ENCODE measurements around the gene GZF1.

The GZF1 gene

DNA sequence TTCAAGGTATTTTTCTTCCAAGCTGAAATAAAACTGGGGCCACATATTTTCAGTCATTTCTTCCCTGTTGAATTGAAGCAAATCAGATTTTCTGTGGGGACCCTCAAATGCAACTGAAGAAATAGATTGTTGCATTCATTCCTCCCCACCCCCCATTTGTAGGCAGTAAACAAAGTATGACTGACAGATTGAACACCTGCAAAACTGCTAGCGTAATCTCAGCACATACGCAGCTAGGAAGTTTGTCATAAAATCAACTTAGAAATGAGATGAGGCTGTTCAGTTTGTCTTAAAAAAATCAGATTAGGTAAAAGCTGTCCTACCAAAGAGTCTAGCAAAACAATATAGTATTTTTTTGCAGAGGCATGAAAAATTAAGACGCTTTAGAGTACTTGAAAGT, 8.9 kb downstream of the GZF1 start:
- DNase-seq: no peak

DNA sequence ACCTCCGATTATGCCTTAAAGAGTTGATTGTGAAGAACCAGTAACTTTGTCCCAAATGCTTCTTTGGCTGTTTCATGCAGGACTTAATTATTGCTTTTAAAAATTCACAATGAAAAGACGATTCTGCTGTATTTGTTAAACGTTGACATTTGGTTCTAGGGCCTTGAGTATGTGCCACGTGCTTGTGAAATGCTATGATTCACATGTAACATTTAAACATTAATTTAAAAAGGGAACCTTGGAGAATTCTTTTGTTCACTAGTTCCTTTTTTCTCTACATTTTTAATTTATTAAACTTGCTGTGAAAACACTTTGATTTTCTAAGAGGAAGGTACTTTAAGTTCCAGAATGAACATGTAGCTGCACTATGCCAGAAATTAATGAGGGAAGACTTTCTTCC, 9.5 kb downstream of the GZF1 start:
- DNase-seq: no peak

DNA sequence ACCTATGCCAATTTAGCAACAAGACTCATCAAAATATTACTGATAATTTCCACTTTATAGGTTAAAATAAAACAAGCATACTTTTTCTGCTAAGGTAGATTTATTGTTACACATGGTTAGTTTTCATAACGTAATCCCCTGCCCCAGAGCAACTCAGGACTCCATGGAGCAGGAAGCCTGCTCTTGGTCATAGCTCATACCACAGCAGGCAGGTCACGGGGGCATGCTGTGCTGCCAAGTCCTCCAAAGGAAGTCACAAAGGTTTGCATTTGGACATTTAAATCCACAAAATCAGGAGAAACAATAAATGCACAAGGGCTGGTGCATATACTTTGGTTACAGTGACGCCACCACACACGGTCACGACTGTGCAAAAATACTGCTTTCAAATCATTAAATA, 12.5 kb downstream of the GZF1 start:
- no peak for DNase-seq

DNA sequence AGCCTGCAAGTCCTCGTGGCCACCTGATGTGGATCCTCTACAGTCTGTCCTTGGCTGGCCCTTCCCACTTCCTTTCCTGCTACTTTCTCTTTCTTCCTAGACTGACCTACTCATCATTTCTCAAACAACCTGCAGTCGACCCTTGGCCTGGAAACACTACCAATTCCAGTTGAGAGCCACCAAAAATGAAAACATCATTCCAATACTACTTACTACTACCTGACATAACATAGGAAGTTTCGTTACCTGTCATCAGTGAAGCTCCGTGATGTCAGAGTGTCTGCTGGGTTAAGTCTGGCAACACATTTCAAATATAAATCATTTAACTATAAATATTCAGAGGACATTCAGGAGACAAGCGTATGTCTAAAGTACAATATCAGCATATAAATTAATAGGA, 13.8 kb downstream of the GZF1 start:
- DNase-seq: no peak

DNA sequence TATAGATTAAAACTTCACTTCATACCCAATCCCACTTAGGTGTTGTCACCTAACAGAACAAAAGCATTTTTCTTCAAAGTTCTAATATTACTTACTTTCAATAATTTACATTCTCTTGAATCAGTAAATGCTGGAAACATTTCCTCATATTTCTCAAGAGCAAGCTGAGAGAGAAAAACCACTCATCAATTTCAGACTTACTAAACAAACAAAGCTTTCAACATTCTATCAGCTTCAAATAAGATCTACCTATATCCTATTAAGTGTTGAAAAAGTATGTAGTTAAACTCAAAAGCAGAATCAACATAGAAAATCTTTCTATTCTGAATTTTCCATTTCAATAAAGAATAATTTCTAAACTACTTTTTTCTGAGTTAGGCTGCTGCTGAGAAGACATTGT, 17.8 kb downstream of the GZF1 start:
- no peak for DNase-seq

DNA sequence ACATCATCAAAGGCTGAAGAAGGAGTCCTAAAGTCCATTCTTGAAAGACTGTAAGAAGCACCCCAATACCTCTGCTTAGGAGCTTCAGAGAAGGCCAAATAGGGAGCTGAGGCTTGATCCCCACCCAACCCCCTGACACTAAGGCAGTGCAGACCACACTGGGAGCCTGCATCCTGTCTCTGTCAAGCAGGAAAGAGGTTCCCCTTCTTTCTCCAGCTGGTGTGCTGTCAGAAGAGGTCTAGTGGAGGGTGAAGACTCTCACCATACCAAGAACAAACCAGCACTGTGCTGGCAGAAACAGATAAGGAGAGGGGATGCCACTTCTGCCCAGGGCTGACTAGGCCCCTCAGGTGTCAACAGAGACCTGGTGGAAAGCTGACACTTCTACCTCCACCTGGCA, 19.9 kb downstream of the GZF1 start:
- DNase-seq: no peak

DNA sequence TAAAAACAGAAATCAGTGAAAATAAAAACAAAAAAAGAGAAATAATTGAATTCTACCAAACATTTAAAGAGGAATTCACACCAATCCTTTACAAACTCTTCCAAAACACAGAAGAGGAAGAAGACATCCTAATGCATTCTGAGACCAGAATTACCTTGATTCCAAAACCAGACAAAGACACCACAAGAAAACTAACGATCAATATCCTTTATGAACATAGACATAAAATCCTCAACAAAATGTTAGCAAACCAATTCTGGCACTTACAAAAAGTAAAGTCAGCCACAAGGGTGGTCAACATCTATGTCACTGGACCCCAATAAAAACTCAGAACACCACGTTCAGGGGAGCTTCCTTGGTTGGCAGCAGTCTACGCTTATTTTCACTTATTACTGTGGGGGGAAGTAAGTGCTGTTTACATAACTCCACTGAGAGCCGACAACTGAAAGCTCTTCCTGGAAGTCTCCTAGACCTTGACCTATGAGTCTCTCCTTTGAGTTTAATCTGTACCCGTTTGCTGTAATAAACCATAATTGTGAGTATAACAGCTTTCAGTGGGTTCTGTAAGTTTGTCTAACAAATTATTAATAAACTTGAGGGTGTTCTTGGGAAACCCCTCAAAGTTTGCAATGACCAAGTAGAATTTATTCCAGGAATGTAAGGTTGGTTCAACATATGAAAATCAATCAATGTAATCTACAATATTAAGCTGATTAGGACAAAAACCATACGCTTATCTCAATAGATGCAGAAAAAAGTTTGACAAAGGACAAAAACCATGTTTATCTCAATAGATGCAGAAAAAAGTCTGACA, 24.5 kb downstream of the GZF1 start:
- no peak for DNase-seq

DNA sequence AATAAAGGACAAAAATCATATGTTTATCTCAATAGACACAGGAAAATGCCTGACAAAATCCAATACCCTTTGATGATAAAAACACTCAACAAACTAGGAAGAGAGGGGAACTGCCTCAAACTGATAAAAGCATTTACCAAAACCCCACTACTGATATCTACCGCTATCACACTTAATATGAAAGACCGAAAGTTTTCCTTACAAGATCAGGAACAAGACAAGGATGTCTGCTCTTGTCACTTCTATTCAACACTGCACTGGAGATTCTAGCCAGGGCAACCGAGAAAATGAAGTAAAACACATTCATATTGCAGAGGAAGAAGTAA, 25.1 kb downstream of the GZF1 start:
- DNase-seq: no peak

DNA sequence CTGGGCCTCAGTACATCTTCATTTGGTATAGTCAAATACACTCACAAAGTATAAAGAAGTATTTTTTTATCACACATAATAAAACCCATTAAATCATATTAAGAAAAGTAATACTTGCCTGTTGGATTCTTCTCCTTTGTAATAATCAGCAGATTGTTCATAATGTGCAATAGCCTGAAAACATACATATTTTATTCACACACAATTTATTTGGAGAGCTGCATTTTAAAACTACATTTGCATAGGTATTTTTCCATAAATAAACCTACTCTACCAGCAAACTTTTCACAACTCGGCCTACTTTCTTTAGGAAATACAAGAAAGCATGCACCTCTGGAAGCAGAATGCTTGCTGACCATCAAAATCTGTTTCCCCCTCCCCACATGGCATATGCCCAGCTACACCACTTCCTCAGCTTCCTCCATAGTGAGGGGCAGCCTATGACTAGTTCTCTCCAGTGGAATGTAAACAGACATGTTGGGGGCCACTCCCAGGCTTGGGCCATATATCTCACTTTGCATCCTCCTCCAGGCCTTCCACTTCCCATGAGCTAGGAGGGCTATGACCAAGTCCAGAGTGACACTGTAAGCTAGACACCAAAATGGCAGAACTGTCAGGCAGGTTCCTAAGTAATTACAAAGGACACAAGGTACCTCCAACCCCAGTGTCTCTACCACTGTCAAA, 28.3 kb downstream of the GZF1 start:
- no peak for DNase-seq

DNA sequence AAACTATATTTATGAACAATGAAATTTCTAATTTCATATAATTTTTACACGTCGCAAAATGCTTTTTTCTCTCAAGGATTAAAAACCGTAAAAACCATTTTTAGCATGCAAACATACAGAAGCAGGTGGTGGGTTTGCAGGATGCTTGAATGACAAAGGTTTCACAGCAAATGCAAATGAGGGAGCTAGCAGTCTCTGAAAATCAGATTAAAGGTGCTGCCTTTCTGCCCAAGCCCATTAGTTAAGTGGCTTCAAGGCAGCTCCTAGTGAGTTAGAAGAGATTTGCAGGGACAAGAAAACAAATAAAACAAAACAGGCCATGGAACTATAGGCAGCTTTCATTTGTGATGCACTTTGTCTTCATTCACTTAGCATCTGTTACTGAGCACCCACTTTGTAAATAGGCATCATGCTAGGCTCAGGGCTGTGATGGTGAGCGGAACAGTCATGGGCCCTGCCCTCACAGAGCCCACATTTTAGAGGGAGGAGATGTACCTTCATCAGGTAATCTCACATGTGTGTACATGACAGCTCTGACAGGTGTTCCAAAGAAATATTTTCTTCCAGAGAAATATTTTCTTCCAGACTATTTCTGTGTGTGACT, 29.8 kb downstream of the GZF1 start:
- no peak for DNase-seq

DNA sequence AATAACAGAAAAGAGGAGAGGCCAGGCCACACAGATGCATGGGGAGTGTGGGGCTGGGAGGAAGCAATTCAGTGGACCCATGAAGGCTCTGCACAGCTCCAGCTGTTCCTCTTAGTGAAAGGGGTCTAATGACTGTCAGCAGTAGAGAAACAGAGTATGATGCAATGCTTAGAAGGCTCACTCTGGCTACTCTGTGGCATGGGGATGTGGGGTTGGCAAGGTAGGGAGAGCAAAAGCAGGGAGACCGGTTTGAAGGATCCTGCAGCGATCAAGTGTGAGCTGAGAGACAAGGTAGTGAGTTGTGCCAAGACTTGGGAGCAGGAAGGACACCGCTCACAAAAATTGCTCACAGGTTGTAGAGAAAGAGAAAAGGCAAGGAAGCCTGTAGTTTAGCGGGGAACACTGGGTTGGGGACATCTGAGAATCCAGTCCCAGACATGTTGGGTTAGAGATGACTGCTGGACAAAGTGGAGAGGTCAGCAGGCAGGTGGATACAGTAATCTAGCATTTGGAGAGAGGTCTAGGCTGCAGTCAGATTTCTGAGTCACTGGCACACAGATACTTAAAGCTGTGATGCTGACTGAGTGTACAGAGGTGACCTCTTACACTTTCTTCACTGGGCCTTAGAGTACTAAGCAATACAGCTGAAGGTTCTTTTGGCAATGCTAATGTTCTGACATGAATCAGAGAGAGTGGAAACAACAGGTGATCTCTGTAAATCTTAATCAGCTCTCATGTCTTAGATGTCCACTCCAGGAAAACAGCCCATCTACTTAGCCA, 32.2 kb downstream of the GZF1 start:
- no peak for DNase-seq

DNA sequence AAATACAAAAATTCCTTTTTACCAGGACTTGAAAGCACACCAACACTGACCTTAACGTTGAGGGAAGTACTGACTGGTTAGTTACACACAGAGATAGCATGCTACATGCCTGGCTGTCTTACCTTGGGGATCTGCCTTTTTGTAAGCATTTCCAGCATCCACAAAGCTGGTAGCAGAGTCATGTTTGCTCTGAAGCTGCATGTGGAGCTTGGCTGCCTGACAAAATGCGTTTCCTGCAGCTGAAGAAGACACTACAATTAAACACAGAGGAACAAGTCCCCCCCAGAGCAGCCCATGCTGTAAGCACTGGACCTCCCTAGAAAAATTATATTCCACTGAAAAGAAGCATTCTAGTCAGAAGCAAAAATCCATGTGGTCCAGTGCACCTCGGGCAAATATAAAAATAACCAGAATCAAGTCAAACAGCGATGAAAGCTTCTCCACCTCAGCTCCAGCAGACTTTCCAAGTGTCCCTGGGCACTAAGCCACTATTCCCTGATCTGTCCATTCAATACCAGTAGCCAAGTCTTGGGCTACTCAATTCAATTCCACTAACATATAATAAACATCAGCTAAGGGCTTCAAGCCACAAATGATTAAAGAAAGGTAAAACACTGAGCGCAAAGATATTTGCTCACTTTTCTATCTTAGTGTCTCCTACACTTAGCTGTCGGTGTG, 35.1 kb downstream of the GZF1 start:
- no peak for DNase-seq

DNA sequence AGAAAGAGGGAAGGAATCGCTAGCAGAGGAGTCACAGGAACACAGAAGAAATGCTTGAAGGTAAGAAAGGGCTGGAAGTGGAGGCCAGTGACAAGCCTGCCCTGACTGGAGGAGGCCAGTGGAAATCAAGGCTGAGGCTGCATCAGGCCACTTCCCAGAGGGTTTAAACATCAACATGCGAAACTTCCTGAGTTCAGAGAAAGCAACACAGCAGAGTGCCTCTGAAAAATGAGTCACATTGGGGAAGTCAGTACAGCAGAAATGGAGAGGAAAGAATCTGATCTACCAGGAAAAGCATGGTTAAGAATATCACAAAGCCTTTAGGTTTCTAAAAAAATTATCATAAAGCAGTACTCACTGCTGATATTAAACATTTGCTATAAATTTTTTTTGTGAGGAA, 36.0 kb downstream of the GZF1 start:
- no peak for DNase-seq

DNA sequence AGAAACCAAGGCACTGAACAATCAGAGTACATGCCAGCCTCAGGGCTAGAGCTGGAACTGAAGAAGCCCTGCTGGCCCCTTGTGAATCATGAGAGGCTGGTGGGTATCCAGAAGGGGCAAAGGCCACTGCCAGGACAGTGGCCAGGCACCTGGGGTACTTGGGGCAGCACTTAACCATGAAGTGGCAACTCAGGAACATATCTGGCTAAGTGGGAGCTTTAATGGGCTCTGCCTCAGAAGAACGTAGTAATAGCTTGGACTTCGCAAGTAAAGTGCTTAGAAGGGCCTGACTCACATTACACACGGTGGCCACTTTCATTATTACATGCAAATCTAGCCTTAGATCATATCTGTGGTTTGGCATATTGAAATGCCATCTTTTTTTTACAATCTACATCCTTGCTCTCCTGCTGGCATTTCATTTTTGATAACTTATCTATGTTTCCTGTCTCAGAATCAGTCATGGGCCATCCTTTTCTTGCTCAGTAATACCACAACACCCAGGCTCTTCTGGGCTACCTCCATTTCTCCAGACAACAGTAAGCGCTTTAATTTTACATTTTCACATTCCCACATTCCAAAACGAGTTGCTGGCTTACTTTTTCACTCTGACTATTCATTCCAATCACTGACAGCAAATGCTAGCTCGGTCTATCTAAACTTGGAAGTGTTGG, 37.7 kb downstream of the GZF1 start:
- DNase-seq: no peak

DNA sequence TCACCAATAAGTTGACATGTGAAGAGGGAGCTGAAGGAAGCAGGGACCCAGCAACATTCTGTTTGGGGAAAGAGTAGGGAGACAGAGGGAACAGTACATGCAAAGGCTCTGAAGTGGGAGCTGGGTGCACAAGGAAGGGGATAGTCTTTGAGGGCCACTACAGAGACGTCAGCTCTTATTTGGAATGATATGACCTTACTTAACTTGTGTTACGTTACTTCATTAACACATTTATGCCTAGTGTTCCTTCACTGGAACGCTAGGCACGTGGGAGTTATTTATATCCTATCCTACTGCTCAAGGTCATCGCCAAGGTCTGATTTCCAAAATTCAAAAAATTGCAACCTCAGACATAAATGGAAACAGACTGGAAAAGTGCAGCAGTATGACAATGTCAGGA, 39.1 kb downstream of the GZF1 start:
- DNase-seq: no peak

DNA sequence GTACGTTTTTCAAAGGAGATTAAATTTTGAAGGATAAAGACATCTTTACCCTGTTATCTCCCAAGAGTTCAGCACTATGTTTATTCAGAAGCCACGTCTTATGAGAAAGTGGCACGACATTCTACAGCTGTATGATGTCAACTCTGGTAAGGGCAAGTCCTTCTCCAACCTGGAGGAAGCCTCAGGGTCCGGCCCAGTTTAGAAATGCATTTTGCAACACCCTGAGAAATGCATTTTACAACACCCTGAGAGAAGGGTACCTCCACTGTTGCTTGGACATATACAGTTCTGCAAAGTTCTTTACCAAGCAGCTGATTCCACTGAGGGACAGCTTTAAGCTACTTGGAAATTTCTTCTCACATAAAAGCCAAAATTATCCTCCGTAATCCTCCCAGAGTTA, 41.8 kb downstream of the GZF1 start:
- DNase-seq: no peak

DNA sequence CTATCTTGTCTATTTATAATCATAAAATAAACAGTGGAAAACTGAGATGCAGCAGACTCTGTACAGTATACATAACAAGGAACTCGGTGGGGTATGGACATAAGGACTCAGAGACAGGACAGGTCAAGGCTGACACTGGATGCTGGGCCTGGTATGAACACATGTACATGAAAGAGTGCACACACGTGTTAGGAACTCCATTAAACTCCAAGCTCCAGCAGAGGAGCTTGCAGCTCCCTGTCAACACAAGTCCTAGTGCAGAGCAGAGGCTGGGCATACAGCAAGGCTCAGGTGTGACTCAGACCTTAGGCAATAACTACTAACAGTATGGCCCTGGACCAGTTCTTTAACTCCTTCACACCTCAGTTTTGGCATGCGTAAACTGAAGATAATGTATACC, 42.2 kb downstream of the GZF1 start:
- no peak for DNase-seq

DNA sequence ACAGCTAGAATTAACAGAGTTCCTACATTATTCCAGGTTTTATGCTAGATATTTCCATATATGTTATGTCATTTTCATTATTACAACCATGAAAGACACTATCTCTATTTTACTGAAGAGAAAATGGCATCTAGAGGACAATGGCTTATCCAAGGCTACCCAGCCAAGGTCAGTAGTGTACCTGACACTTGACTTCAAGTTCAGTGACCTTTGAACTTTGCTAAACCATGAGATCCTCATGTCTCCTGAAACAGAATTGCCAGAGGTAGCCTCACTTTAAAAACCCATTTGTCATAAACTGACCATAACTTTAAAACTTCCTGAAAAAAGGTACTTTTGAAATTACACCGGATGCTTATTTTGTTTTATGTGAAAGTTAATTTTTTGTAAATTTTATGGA, 44.9 kb downstream of the GZF1 start:
- no peak for DNase-seq

DNA sequence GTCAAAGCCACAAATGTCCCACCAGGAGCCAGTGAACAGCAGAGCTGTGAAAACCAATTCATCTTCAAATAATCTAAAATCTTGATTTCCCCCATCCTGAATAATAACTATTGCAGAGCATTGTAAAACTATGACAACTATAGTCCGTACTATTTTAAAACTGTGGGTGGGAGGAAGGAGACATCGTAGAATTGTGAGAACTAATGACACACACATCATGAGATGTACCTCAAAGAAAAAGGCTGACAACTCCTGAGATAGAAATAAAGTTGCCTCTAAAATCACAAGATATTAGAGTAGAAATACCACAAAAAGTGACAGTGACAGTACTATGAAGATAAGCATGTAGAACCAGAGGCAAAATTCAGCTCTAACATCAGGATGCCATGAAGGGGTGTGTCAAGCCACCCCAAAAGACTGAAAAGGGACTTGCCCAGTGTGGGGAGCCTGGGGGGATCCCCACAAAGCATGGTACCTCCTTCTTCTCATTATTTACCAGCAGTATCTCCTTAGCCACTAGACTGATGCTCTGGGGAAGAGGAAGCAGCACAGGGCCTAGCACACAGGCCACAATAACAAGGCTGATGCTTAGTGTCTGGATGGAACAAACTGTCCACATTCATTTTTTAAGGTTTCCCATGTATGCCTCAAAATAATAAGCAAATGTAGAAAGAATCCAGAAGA, 45.9 kb downstream of the GZF1 start:
- no peak for DNase-seq

DNA sequence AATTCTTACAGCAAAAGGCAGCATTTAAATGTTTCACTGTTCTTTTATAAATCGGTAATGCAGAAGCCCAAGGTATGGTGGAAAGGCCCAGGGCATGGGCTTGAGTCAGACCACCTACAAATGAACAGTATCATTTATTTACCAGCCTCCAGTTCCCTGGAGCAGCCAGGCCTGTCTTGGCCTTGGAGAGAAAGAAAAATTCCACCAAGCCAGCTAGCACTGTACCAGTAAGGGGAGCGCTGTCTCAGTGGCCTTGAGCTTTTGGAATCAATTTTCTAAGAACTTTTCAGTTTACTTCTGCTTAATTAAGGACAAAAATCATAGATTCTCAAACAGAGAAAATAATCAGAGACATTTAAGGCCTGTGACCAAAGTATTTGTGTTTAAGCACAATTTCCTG, 47.0 kb downstream of the GZF1 start:
- DNase-seq: no peak

DNA sequence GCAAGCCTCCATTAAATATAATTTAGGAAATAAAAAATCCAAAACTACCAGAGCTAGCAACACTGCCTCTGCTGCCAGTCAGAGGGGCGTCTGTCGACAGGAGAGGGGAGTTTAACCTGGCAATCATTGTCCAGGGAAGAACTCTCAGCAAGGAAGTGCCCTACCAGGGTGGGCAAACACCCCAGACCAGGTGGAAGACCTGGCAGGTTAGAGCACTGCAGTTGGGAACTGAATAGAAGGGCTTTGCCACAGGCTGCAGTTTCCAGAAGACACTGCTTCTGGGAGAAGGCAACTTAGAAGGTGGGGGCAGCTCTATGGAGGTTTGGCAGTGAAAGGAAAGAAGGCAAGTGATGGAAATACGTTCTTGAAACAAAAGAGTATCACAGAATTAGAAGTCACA, 47.8 kb downstream of the GZF1 start:
- no peak for DNase-seq
